Right lobe of liver (tissue), 4 donors: ENCODE results near the gene ZNF189.
A peak's percentile ranks its signal among the peaks of the same experiment; 100 is the strongest.

Experiments used
- POLR2A ChIP-seq: fragments of 450-650 bp; IDR thresholded peaks from one replicate; pipeline ENCODE4 v1.6.1; 2017; ENCODE audit warnings: antibody characterized with exemption, mild to moderate bottlenecking
- TF ChIP-seq, protein P1 (sequence below), 4 donors: fragments of 200-600 bp in 3 of 4; fragments of 450-650 bp in 1 of 4; IDR thresholded peaks; one replicate each; pipeline versions ENCODE4 v1.5.1 to v1.8.0; 2016 to 2022; ENCODE audit warnings: antibody characterized with exemption in 4 of 4, mild to moderate bottlenecking in 2 of 4
- donor health status: DM: no; HTN: no; CAD: no.
- donor health status: DM: no; HTN: no; CAD: no.
- donor health status: DM: no; HTN: yes; CAD: no.

DNA sequence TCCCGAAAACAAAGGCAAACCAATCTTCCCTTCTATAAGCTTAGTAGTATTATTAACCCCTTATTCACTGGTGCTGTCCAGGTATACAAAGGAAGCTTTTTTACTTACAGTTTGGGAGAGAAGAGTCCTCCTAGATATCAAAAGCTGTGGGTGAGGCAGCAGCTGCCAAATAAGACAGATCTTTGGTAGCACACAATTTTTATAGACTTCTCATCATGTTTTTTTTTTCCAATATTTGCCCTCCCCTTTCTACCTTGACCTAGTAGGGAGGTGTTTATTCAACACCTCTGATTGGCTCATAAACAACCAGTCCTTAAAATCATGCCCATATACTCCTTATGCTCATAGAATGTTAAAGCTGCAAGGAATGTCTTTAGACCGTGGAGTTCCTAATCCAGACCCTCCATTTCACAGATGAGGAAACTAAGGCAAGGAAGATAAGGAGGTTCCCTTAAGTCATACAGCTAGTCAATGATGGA lies 37.0 kb downstream of the ZNF189 start, which contains the start of gene ALDOB:
- TF ChIP-seq, protein P1, sequence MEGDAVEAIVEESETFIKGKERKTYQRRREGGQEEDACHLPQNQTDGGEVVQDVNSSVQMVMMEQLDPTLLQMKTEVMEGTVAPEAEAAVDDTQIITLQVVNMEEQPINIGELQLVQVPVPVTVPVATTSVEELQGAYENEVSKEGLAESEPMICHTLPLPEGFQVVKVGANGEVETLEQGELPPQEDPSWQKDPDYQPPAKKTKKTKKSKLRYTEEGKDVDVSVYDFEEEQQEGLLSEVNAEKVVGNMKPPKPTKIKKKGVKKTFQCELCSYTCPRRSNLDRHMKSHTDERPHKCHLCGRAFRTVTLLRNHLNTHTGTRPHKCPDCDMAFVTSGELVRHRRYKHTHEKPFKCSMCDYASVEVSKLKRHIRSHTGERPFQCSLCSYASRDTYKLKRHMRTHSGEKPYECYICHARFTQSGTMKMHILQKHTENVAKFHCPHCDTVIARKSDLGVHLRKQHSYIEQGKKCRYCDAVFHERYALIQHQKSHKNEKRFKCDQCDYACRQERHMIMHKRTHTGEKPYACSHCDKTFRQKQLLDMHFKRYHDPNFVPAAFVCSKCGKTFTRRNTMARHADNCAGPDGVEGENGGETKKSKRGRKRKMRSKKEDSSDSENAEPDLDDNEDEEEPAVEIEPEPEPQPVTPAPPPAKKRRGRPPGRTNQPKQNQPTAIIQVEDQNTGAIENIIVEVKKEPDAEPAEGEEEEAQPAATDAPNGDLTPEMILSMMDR (IDR thresholded peaks at IDR 0.05) = no peak
- peak; percentile 96 for TF ChIP-seq POLR2A
